COLO668 (cell line): ENCODE measurements around the gene DCP1B.
A peak's percentile ranks its signal among the peaks of the same experiment; 100 is the strongest.

Experiments
- DNase-seq: peaks from one replicate; lab custom pipeline; 2025; ENCODE audit not compliant: unreplicated experiment; lab: John Stamatoyannopoulos, UW

The DCP1B gene

GRCh38 chr12:1920971-1921370 is 83.3 kb downstream of the DCP1B start:
- DNase-seq = no peak

- no peak for DNase-seq
These were observed 83.8 kb downstream of the DCP1B start for GRCh38 chr12:1920436-1920835.

GRCh38 chr12:1919763-1920162 is 84.5 kb downstream of the DCP1B start:
- DNase-seq = no peak

GRCh38 chr12:1919284-1919683 is 85.0 kb downstream of the DCP1B start:
- no peak for DNase-seq

GRCh38 chr12:1918884-1919236 is 85.4 kb downstream of the DCP1B start:
- no peak for DNase-seq

- DNase-seq = no peak
These were observed 86.0 kb downstream of the DCP1B start, which contains the start of gene CACNA2D4 for GRCh38 chr12:1918081-1918883. CACNA2D4 (minus strand) TSS chr12:1918652; CDS start chr12:1918473, 179 bp downstream.

GRCh38 chr12:1917172-1918070 is 86.8 kb downstream of the DCP1B start:
- DNase-seq = no peak

GRCh38 chr12:1916371-1917171 is 87.7 kb downstream of the DCP1B start:
- no peak for DNase-seq

- no peak for DNase-seq
These were observed 88.9 kb downstream of the DCP1B start for GRCh38 chr12:1915082-1915968.

GRCh38 chr12:1914114-1914911 is 89.9 kb downstream of the DCP1B start:
- no peak for DNase-seq

GRCh38 chr12:1913377-1914113 is 90.7 kb downstream of the DCP1B start:
- no peak for DNase-seq

- DNase-seq = no peak
These were observed 91.5 kb downstream of the DCP1B start for GRCh38 chr12:1912580-1913376.

- peak; percentile 73 for DNase-seq
These were observed 92.4 kb downstream of the DCP1B start for GRCh38 chr12:1911598-1912575.

- no peak for DNase-seq
These were observed 93.8 kb downstream of the DCP1B start for GRCh38 chr12:1910468-1910867.

- no peak for DNase-seq
These were observed 95.5 kb downstream of the DCP1B start for GRCh38 chr12:1908758-1909157.

GRCh38 chr12:1907652-1908611 is 96.3 kb downstream of the DCP1B start:
- peak; percentile 25 for DNase-seq
